GM04503 (cell line): ENCODE measurements around the gene C1QL1.

Experiments
- DNase-seq: peaks from one replicate; pipeline ENCODE4 v3.0.0-alpha.2; 2012; ENCODE audit warnings: low read depth

The C1QL1 gene

GRCh38 chr17:44930667-44931066 lies 37.4 kb downstream of the C1QL1 start:
- no peak for DNase-seq

GRCh38 chr17:44928950-44929720 lies 39.0 kb downstream of the C1QL1 start:
- DNase-seq: no peak

- DNase-seq: no peak
These were observed 40.0 kb downstream of the C1QL1 start for GRCh38 chr17:44928136-44928535.

- DNase-seq: no peak
These were observed 40.4 kb downstream of the C1QL1 start for GRCh38 chr17:44927696-44928095.

- DNase-seq: no peak
These were observed 41.1 kb downstream of the C1QL1 start for GRCh38 chr17:44926821-44927525.

- no peak for DNase-seq
These were observed 42.1 kb downstream of the C1QL1 start for GRCh38 chr17:44925731-44926697.

- DNase-seq: no peak
These were observed 44.0 kb downstream of the C1QL1 start for GRCh38 chr17:44924107-44924544.

GRCh38 chr17:44922746-44923470 lies 45.2 kb downstream of the C1QL1 start:
- no peak for DNase-seq

- DNase-seq: no peak
These were observed 46.0 kb downstream of the C1QL1 start for GRCh38 chr17:44922136-44922535.

- no peak for DNase-seq
These were observed 46.8 kb downstream of the C1QL1 start for GRCh38 chr17:44921122-44921882.

GRCh38 chr17:44920565-44920940 lies 47.5 kb downstream of the C1QL1 start:
- DNase-seq: no peak

GRCh38 chr17:44919885-44920564 lies 48.1 kb downstream of the C1QL1 start:
- DNase-seq: no peak

GRCh38 chr17:44919411-44919810 lies 48.7 kb downstream of the C1QL1 start:
- DNase-seq: no peak

- DNase-seq: no peak
These were observed 50.1 kb downstream of the C1QL1 start for GRCh38 chr17:44918006-44918405.

- DNase-seq: no peak
These were observed 50.6 kb downstream of the C1QL1 start for GRCh38 chr17:44917456-44917855.

- DNase-seq: no peak
These were observed 51.3 kb downstream of the C1QL1 start for GRCh38 chr17:44916781-44917241.

- DNase-seq: no peak
These were observed 52.0 kb downstream of the C1QL1 start for GRCh38 chr17:44915862-44916780.

GRCh38 chr17:44915321-44915726 lies 52.8 kb downstream of the C1QL1 start, which contains the start of gene GFAP:
Gene GFAP, minus strand, starts transcription at chr17:44915500. Its CDS starts 14 bp downstream, at chr17:44915486.
- DNase-seq: no peak

- DNase-seq: no peak
These were observed 53.3 kb downstream of the C1QL1 start for GRCh38 chr17:44914698-44915271.
